ENCODE results near the gene IL1RAPL1. TPM values are rescaled to one million over a fixed set of nuclear protein-coding genes. Genes with fewer than 3 reads are reported as not detected.

Gene IL1RAPL1
- total RNA-seq, 1 experiment from 2014 or later: not detected

- no peaks in the 10 kb centered on the region for H3K4me1 ChIP-seq (ENCODE audit: low read length)
- H3K36me3 ChIP-seq (ENCODE audit: insufficient read depth, low read length): no peaks in the 10 kb centered on the region
- no peaks in the 10 kb centered on the region for H4K20me1 ChIP-seq (ENCODE audit: insufficient read depth, low read depth, low read length)
- no peaks in the 10 kb centered on the region for H3K79me2 ChIP-seq (ENCODE audit: low read length)
- H3K9me2 ChIP-seq (replicated peaks; ENCODE audit: insufficient read depth, low read length): no peaks in the 10 kb centered on the region
- H3K9ac ChIP-seq (ENCODE audit: low read length): no peak overlapping the region
- H3K27ac ChIP-seq (ENCODE audit: low read length): no peak overlapping the region
- no peaks in the 10 kb centered on the region for H3K27me3 ChIP-seq (ENCODE audit: low read length)
- H2AFZ ChIP-seq (ENCODE audit: low read length): no peak overlapping the region
- no peak overlapping the region for H3K4me3 ChIP-seq (ENCODE audit: low read length)
- no peak overlapping the region for H3K4me2 ChIP-seq (ENCODE audit: low read depth, low read length, poor library complexity, severe bottlenecking)
- DNase-seq: no peak
- H3K9me3 ChIP-seq (ENCODE audit: low read length): peaks cover 19% of the 10 kb centered on the region
Measured at GRCh38 chrX:29274517-29274916, 687.3 kb downstream of the IL1RAPL1 start.

DNA sequence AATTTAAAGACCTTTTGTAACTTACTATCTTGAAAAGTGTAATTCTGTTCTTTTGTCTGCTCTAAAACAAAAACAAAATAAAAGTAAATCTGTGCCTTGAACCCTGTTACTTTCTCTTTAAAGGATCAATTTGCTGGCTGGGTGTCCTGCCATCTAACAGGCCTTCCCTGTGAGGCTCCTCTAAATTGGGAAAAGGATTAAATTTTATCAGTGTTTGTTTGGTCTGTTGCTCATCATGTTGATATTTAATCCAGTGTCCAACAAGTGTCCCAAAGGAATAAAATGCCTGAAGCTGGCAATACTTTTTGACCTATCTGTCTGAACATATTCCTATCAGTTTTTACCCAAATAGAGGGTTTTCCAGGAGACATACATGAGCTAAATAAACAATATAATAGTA is 688.7 kb downstream of the IL1RAPL1 start:
- H3K4me1 ChIP-seq (ENCODE audit: low read length): no peaks in the 10 kb centered on the region
- no peaks in the 10 kb centered on the region for H3K36me3 ChIP-seq (ENCODE audit: insufficient read depth, low read length)
- H3K27me3 ChIP-seq (ENCODE audit: low read length): no peaks in the 10 kb centered on the region
- no peaks in the 10 kb centered on the region for H3K79me2 ChIP-seq (ENCODE audit: low read length)
- no peak overlapping the region for H2AFZ ChIP-seq (ENCODE audit: low read length)
- peaks cover 24% of the 10 kb centered on the region for H3K9me3 ChIP-seq (ENCODE audit: low read length)
- no peak overlapping the region for H3K4me2 ChIP-seq (ENCODE audit: low read depth, low read length, poor library complexity, severe bottlenecking)
- H4K20me1 ChIP-seq (ENCODE audit: insufficient read depth, low read depth, low read length): no peaks in the 10 kb centered on the region
- no peak overlapping the region for H3K27ac ChIP-seq (ENCODE audit: low read length)
- H3K9ac ChIP-seq (ENCODE audit: low read length): no peak overlapping the region
- H3K9me2 ChIP-seq (replicated peaks; ENCODE audit: insufficient read depth, low read length): no peaks in the 10 kb centered on the region
- no peak overlapping the region for H3K4me3 ChIP-seq (ENCODE audit: low read length)
- DNase-seq: no peak

DNA sequence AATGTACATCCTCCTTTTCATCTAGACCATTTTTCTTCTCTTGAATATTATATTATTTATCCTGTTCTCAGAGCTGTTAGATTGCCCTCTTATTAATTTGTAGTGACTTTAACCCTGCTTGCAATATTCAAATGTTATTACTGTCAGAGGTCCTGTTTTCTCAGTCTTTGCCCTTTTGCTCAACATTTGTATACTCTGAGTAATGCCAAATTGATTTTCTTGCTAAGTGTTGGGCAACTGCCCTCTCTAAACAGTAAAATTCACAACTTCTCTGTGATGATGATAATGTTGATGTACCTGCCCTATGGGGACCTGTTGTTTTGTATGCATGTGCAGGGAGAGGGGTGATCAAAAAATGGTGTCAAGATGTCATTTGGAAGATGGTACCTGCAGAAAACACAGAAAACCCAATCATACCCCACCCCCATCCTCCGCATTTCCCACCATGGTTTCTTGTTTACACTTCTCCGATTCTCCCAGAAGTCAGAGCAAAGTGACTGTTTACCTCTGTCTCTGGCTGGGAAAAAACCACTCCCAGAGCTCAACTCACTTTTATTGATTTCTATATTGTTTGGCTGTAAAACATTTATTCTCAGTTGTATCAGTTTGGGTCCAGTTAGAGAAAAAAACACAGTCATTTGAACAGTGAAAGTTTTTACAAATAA is 694.0 kb downstream of the IL1RAPL1 start:
- H3K9ac ChIP-seq (ENCODE audit: low read length): no peak overlapping the region
- no peaks in the 10 kb centered on the region for H3K36me3 ChIP-seq (ENCODE audit: insufficient read depth, low read length)
- H3K27me3 ChIP-seq (ENCODE audit: low read length): no peaks in the 10 kb centered on the region
- no peaks in the 10 kb centered on the region for H3K79me2 ChIP-seq (ENCODE audit: low read length)
- H3K4me3 ChIP-seq (ENCODE audit: low read length): no peak overlapping the region
- H3K27ac ChIP-seq (ENCODE audit: low read length): no peak overlapping the region
- no peaks in the 10 kb centered on the region for H4K20me1 ChIP-seq (ENCODE audit: insufficient read depth, low read depth, low read length)
- no peak overlapping the region for H2AFZ ChIP-seq (ENCODE audit: low read length)
- no peaks in the 10 kb centered on the region for H3K4me1 ChIP-seq (ENCODE audit: low read length)
- H3K9me2 ChIP-seq (replicated peaks; ENCODE audit: insufficient read depth, low read length): no peaks in the 10 kb centered on the region
- no peak for DNase-seq
- H3K4me2 ChIP-seq (ENCODE audit: low read depth, low read length, poor library complexity, severe bottlenecking): no peak overlapping the region
- H3K9me3 ChIP-seq (ENCODE audit: low read length): peaks cover 20% of the 10 kb centered on the region

DNA sequence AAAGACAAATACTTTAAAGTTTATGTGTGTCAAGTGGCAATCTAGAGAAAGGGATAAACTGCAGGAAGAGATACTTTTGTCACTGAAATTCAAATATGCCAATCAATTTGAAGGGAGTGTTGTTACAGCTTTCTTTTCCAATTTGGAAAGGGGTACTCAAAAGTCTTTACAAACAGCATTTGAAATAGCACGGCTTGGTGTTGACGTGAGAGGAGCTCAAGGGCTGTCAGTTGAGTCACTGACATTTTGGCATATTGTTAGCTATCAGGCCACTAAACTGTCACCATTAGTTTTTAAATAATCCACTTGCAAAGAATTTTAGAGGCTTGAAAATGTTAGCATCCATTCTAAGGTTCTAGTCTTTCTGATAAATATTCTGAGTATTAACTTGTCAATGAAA is 698.4 kb downstream of the IL1RAPL1 start:
- H3K9me3 ChIP-seq (ENCODE audit: low read length): peaks cover 12% of the 10 kb centered on the region
- no peaks in the 10 kb centered on the region for H3K4me1 ChIP-seq (ENCODE audit: low read length)
- no peaks in the 10 kb centered on the region for H3K36me3 ChIP-seq (ENCODE audit: insufficient read depth, low read length)
- H2AFZ ChIP-seq (ENCODE audit: low read length): no peak overlapping the region
- H3K9me2 ChIP-seq (replicated peaks; ENCODE audit: insufficient read depth, low read length): no peaks in the 10 kb centered on the region
- no peak for DNase-seq
- H3K4me3 ChIP-seq (ENCODE audit: low read length): no peak overlapping the region
- no peaks in the 10 kb centered on the region for H3K79me2 ChIP-seq (ENCODE audit: low read length)
- no peaks in the 10 kb centered on the region for H4K20me1 ChIP-seq (ENCODE audit: insufficient read depth, low read depth, low read length)
- no peak overlapping the region for H3K9ac ChIP-seq (ENCODE audit: low read length)
- H3K27ac ChIP-seq (ENCODE audit: low read length): no peak overlapping the region
- H3K27me3 ChIP-seq (ENCODE audit: low read length): no peaks in the 10 kb centered on the region
- H3K4me2 ChIP-seq (ENCODE audit: low read depth, low read length, poor library complexity, severe bottlenecking): no peak overlapping the region

DNA sequence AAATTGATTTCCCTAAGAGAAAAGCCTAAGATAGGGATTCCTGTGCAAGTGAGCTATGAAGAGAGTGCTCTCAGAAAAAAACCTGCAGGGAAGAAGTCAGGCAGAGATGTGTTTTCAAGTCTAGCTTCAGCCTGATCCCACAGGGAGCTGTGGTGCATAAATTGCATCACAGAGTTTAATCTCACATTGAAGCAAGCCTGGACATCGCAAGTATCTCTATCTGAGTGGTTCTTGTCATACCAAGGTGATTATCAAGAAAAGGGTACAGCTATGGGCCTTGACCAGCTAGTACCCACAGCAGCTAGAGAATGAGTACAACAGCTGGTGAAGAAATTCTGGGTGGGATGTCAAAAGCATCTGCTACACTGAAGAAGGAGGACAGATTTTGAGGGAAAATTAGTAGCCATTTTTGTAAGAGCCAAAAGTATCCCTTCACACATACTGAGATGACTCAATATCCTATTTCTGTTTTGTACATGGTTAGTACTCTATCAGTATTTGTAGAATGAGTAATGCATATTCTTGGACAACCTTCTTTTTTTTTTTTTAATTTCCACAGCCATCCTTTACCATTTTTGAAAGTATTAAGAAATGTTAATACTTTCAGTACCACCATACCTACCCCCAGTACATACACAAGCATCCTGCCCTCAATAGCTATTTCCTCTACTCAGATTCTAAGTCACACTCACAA is 708.9 kb downstream of the IL1RAPL1 start:
- Histone ChIP-seq H3K9me2 (replicated peaks; ENCODE audit: insufficient read depth, low read length) (no peaks in the 10 kb centered on the region), H3K4me2 (ENCODE audit: low read depth, low read length, poor library complexity, severe bottlenecking) (no peak overlapping the region), H3K9ac (ENCODE audit: low read length) (no peak overlapping the region), H3K79me2 (ENCODE audit: low read length) (no peaks in the 10 kb centered on the region), H4K20me1 (ENCODE audit: insufficient read depth, low read depth, low read length) (no peaks in the 10 kb centered on the region), H2AFZ (ENCODE audit: low read length) (no peak overlapping the region), H3K4me1 (ENCODE audit: low read length) (no peaks in the 10 kb centered on the region), H3K27ac (ENCODE audit: low read length) (no peak overlapping the region), H3K4me3 (ENCODE audit: low read length) (no peak overlapping the region), H3K36me3 (ENCODE audit: insufficient read depth, low read length) (no peaks in the 10 kb centered on the region), H3K27me3 (ENCODE audit: low read length) (no peaks in the 10 kb centered on the region), H3K9me3 (ENCODE audit: low read length) (peaks cover 18% of the 10 kb centered on the region)
- no peak for DNase-seq

DNA sequence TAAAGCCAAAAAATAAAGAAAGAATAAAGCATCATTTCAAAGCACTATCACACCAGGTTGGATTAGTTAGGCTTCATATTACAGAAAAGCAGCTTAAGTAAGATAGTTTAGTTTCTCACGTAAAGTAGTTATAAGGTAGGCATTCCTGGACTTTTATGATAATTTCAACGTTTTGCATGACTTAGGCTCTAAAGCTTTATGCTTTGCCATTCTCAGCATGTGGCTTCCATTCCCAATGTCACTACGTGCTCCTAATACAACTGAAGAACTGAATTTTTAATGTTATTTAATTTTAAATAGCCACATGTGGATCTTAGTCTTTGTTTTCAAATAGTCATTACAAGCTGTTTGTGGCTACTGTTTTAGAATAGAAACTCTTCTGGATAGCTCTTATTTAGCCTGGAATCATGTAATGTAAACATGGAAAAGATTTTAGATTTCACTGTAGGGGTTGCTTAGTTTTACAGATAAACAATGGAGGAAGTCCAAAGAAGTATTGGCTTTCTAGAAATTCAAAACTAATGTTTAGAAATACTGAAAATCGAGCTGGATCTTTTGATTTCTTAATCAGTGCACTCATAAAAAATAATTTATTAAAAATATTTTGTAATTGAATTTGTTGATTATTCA is 710.0 kb downstream of the IL1RAPL1 start:
- no peaks in the 10 kb centered on the region for H4K20me1 ChIP-seq (ENCODE audit: insufficient read depth, low read depth, low read length)
- no peaks in the 10 kb centered on the region for H3K36me3 ChIP-seq (ENCODE audit: insufficient read depth, low read length)
- H3K4me2 ChIP-seq (ENCODE audit: low read depth, low read length, poor library complexity, severe bottlenecking): no peak overlapping the region
- no peaks in the 10 kb centered on the region for H3K9me2 ChIP-seq (replicated peaks; ENCODE audit: insufficient read depth, low read length)
- no peaks in the 10 kb centered on the region for H3K4me1 ChIP-seq (ENCODE audit: low read length)
- H3K79me2 ChIP-seq (ENCODE audit: low read length): no peaks in the 10 kb centered on the region
- H3K27me3 ChIP-seq (ENCODE audit: low read length): no peaks in the 10 kb centered on the region
- no peak for DNase-seq
- no peak overlapping the region for H3K9ac ChIP-seq (ENCODE audit: low read length)
- no peak overlapping the region for H2AFZ ChIP-seq (ENCODE audit: low read length)
- peaks cover 20% of the 10 kb centered on the region for H3K9me3 ChIP-seq (ENCODE audit: low read length)
- H3K4me3 ChIP-seq (ENCODE audit: low read length): no peak overlapping the region
- H3K27ac ChIP-seq (ENCODE audit: low read length): no peak overlapping the region

GRCh38 chrX:29299684-29300083 is 712.4 kb downstream of the IL1RAPL1 start:
- H2AFZ ChIP-seq (ENCODE audit: low read length): no peak overlapping the region
- H3K9ac ChIP-seq (ENCODE audit: low read length): no peak overlapping the region
- peaks cover 26% of the 10 kb centered on the region for H3K9me3 ChIP-seq (ENCODE audit: low read length)
- H3K27me3 ChIP-seq (ENCODE audit: low read length): no peaks in the 10 kb centered on the region
- H3K4me2 ChIP-seq (ENCODE audit: low read depth, low read length, poor library complexity, severe bottlenecking): no peak overlapping the region
- no peak overlapping the region for H3K27ac ChIP-seq (ENCODE audit: low read length)
- H3K4me1 ChIP-seq (ENCODE audit: low read length): no peaks in the 10 kb centered on the region
- no peaks in the 10 kb centered on the region for H3K79me2 ChIP-seq (ENCODE audit: low read length)
- no peaks in the 10 kb centered on the region for H4K20me1 ChIP-seq (ENCODE audit: insufficient read depth, low read depth, low read length)
- no peak overlapping the region for H3K4me3 ChIP-seq (ENCODE audit: low read length)
- H3K9me2 ChIP-seq (replicated peaks; ENCODE audit: insufficient read depth, low read length): no peaks in the 10 kb centered on the region
- no peak for DNase-seq
- H3K36me3 ChIP-seq (ENCODE audit: insufficient read depth, low read length): no peaks in the 10 kb centered on the region

DNA sequence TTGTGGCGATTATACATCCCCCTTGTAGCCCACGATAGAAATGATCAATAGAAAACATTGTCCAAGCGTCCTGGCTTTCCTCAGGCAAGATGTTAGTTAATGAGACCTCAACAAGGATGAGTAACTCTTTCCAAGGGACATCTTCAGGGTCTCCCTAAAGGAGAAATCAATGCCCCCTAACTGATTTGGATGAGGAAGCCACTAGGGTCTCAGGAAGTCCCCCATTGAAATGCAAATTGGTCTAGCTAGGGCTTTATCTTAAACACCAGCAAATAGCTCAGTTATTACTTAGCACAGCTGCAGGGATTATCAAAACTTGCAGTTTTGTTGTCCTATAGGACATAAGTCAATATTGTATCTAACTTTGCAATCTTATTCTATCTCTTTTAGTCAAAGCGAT is 721.5 kb downstream of the IL1RAPL1 start:
- no peaks in the 10 kb centered on the region for H3K79me2 ChIP-seq (ENCODE audit: low read length)
- no peaks in the 10 kb centered on the region for H3K27me3 ChIP-seq (ENCODE audit: low read length)
- H3K4me2 ChIP-seq (ENCODE audit: low read depth, low read length, poor library complexity, severe bottlenecking): no peak overlapping the region
- no peak overlapping the region for H3K4me3 ChIP-seq (ENCODE audit: low read length)
- no peak overlapping the region for H2AFZ ChIP-seq (ENCODE audit: low read length)
- no peak overlapping the region for H3K9ac ChIP-seq (ENCODE audit: low read length)
- H3K27ac ChIP-seq (ENCODE audit: low read length): no peak overlapping the region
- DNase-seq: no peak
- no peaks in the 10 kb centered on the region for H3K4me1 ChIP-seq (ENCODE audit: low read length)
- H3K36me3 ChIP-seq (ENCODE audit: insufficient read depth, low read length): no peaks in the 10 kb centered on the region
- no peaks in the 10 kb centered on the region for H4K20me1 ChIP-seq (ENCODE audit: insufficient read depth, low read depth, low read length)
- peaks cover 17% of the 10 kb centered on the region for H3K9me3 ChIP-seq (ENCODE audit: low read length)
- H3K9me2 ChIP-seq (replicated peaks; ENCODE audit: insufficient read depth, low read length): no peaks in the 10 kb centered on the region

All from Karpas-422 (cell line).